HepG2 (cell line): ENCODE data around the gene RBX1. TPM values are rescaled to one million over a fixed set of nuclear protein-coding genes. Genes with fewer than 3 reads are reported as not detected.

Experiments used
- ATAC-seq: fragments of 200-7000 bp; cut with Tn5 transposase; 3 replicates; pipeline ENCODE4 v1.9.1; 2020; ENCODE audit warnings: mild to moderate bottlenecking, moderate library complexity
- BruUV-seq: library from RNA; stranded (reverse); fragments of 400-500 nt; replicated peaks from 2 replicates; lab custom pipeline; 2021; lab: Mats Ljungman, UMichigan
- CTCF ChIA-PET: fragments of 300-600 bp; formaldehyde crosslinking; extraction: SDS; loops from one replicate; lab custom pipeline; 2021; ENCODE audit warnings: low total read pairs, inconsistent platforms, low intra/inter-chr PET ratio; lab: Yijun Ruan, JAX
- POLR2A ChIA-PET: fragments of 350-600 bp; sonication (Branson Sonifier 250); formaldehyde crosslinking; loops from one replicate; lab custom pipeline; 2020; ENCODE audit warnings: antibody characterized with exemption, inconsistent platforms; lab: Yijun Ruan, JAX
- DNase-seq: peaks from one replicate; pipeline ENCODE4 v3.0.0-alpha.2; 2015; ENCODE audit warnings: low spot score
- FAIRE-seq: peaks from 3 replicates; lab custom pipeline; 2011; peaks lifted over from hg19 to GRCh38; lab: Jason Lieb, UNC
- H2AFZ ChIP-seq: one replicate; pipeline ENCODE4 v1.6.1; 2011; ENCODE audit warnings: low read length, inconsistent platforms
- H3K27ac ChIP-seq: fragments of 300-600 bp; 3 replicates; pipeline ENCODE4 v1.8.0; 2011; ENCODE audit warnings: mixed run types, mild to moderate bottlenecking, mixed read lengths, low read length, inconsistent platforms; ENCODE audit not compliant: insufficient read depth; ENCODE audit errors: extremely low read length
- H3K27me3 ChIP-seq, 2 experiments: fragments of 200-600 bp in 1 of 2; 2 replicates in 1 of 2; 3 replicates in 1 of 2; pipeline versions ENCODE4 v1.6.0 to v1.8.0; 2011; ENCODE audit warnings: low read length in 2 of 2, mild to moderate bottlenecking in 2 of 2, moderate library complexity in 2 of 2, inconsistent platforms in 1 of 2; ENCODE audit not compliant: insufficient read depth in 2 of 2, control insufficient read depth in 1 of 2
- H3K36me3 ChIP-seq, 2 experiments: fragments of 200-600 bp in 1 of 2; replicated peaks in 1 of 2; 2 replicates in 1 of 2; 3 replicates in 1 of 2; pipeline versions ENCODE4 v1.5.1 to v1.8.0; 2011; ENCODE audit warnings: low read length in 2 of 2, inconsistent platforms in 1 of 2; ENCODE audit not compliant: insufficient read depth in 2 of 2, control insufficient read depth in 1 of 2
- H3K4me1 ChIP-seq: 2 replicates; pipeline ENCODE4 v1.5.1; 2012; ENCODE audit warnings: low read length, inconsistent platforms; ENCODE audit not compliant: insufficient read depth
- H3K4me2 ChIP-seq: 2 replicates; pipeline ENCODE4 v1.6.0; 2011; ENCODE audit warnings: low read depth, low read length, inconsistent platforms
- H3K4me3 ChIP-seq, 3 experiments: fragments of 200-600 bp in 1 of 3; sonication (generic), shearing (Covaris generic) in 1 of 3; replicated peaks in 1 of 3; 2 replicates each; pipeline ENCODE4 v1.5.1; 2011 to 2016; ENCODE audit warnings: low read length in 3 of 3, inconsistent platforms in 2 of 3, low read depth in 2 of 3, mild to moderate bottlenecking in 2 of 3, control low read depth in 1 of 3, mixed read lengths in 1 of 3; ENCODE audit not compliant: insufficient read depth in 1 of 3
- H3K79me2 ChIP-seq: one replicate; pipeline ENCODE4 v1.6.1; 2011; ENCODE audit warnings: low read length, inconsistent platforms; ENCODE audit not compliant: insufficient read depth
- H3K9ac ChIP-seq: 2 replicates; pipeline ENCODE4 v1.6.0; 2011; ENCODE audit warnings: mild to moderate bottlenecking, low read depth, low read length, inconsistent platforms; ENCODE audit not compliant: insufficient read depth
- H3K9me3 ChIP-seq: 2 replicates; pipeline ENCODE4 v1.5.1; 2012; ENCODE audit warnings: mild to moderate bottlenecking, low read length
- H4K20me1 ChIP-seq: 2 replicates; pipeline ENCODE4 v1.6.0; 2011; ENCODE audit warnings: inconsistent platforms, mild to moderate bottlenecking, low read length, moderate library complexity; ENCODE audit not compliant: insufficient read depth
- ATF5 ChIP-seq: sonication (generic); formaldehyde crosslinking; IDR thresholded peaks from 2 replicates; pipeline ENCODE4 v1.4.0; 2020; ENCODE audit warnings: mild to moderate bottlenecking, low read depth, missing genetic modification reagents
- CENPX ChIP-seq: sonication (generic); formaldehyde crosslinking; IDR thresholded peaks from 2 replicates; pipeline ENCODE4 v1.9.0; 2021; ENCODE audit warnings: mild to moderate bottlenecking, missing genetic modification reagents, moderate library complexity
- E2F5 ChIP-seq: sonication (generic); formaldehyde crosslinking; conservative IDR thresholded peaks from 2 replicates; pipeline ENCODE4 v1.4.0; 2020; ENCODE audit warnings: missing genetic modification reagents
- HDAC2 ChIP-seq: sonication (generic); formaldehyde crosslinking; IDR thresholded peaks from 2 replicates; pipeline ENCODE4 v1.4.0; 2020; ENCODE audit warnings: missing genetic modification reagents
- HOXA3 ChIP-seq: sonication (generic); formaldehyde crosslinking; IDR thresholded peaks from 2 replicates; pipeline ENCODE4 v1.5.0; 2020; ENCODE audit warnings: missing genetic modification reagents
- KDM5A ChIP-seq: fragments of 200-600 bp; sonication (generic); IDR thresholded peaks from 2 replicates; pipeline ENCODE4 v1.7.0; 2018; ENCODE audit warnings: antibody characterized with exemption, mild to moderate bottlenecking, low read length, borderline replicate concordance
- MBNL3 ChIP-seq: fragments of 250-450 bp; sonication (Bioruptor Pico); conservative IDR thresholded peaks from 2 replicates; pipeline ENCODE4 v1.8.0; 2022; ENCODE audit warnings: mild to moderate bottlenecking, inconsistent platforms
- MED1 ChIP-seq: sonication (generic); formaldehyde crosslinking; IDR thresholded peaks from 2 replicates; pipeline ENCODE4 v1.4.0; 2020; ENCODE audit warnings: missing genetic modification reagents
- NR3C1 ChIP-seq: sonication (generic); formaldehyde crosslinking; IDR thresholded peaks from 2 replicates; pipeline ENCODE4 v1.4.0; 2020; ENCODE audit warnings: missing genetic modification reagents
- PHF20 ChIP-seq: sonication (generic); formaldehyde crosslinking; IDR thresholded peaks from 2 replicates; pipeline ENCODE4 v1.5.0; 2020; ENCODE audit warnings: mild to moderate bottlenecking, missing genetic modification reagents
- POLR2AphosphoS5 ChIP-seq: IDR thresholded peaks from 2 replicates; pipeline ENCODE4 v1.6.1; 2012; ENCODE audit warnings: low read depth, low read length
- RBM22 ChIP-seq: fragments of 200-400 bp; formaldehyde crosslinking; optimal IDR thresholded peaks from 2 replicates; pipeline ENCODE3; 2017; ENCODE audit warnings: mild to moderate bottlenecking, low read length, moderate library complexity
- ZC3H4 ChIP-seq: sonication (generic); formaldehyde crosslinking; IDR thresholded peaks from 2 replicates; pipeline ENCODE4 v1.4.0; 2020; ENCODE audit warnings: missing genetic modification reagents, borderline replicate concordance
- ZNF256 ChIP-seq: sonication (generic); formaldehyde crosslinking; conservative IDR thresholded peaks from 2 replicates; pipeline ENCODE4 v1.4.0; 2020; ENCODE audit warnings: missing genetic modification reagents
- ZNF280D ChIP-seq: sonication (generic); formaldehyde crosslinking; IDR thresholded peaks from 2 replicates; pipeline ENCODE4 v1.5.1; 2020; ENCODE audit warnings: mild to moderate bottlenecking, missing genetic modification reagents
- ZNF337 ChIP-seq: sonication (generic); formaldehyde crosslinking; IDR thresholded peaks from 2 replicates; pipeline ENCODE4 v1.5.1; 2020; ENCODE audit warnings: missing genetic modification reagents, low read depth, mild to moderate bottlenecking, borderline replicate concordance
- ZNF451 ChIP-seq: sonication (generic); formaldehyde crosslinking; IDR thresholded peaks from 2 replicates; pipeline ENCODE4 v1.5.0; 2020; ENCODE audit warnings: mild to moderate bottlenecking, missing genetic modification reagents
- ZNF605 ChIP-seq: sonication (generic); formaldehyde crosslinking; IDR thresholded peaks from 2 replicates; pipeline ENCODE4 v1.8.0; 2022; ENCODE audit warnings: mild to moderate bottlenecking, missing genetic modification reagents
- ZNF709 ChIP-seq: sonication (generic); formaldehyde crosslinking; IDR thresholded peaks from 2 replicates; pipeline ENCODE4 v1.5.0; 2020; ENCODE audit warnings: mild to moderate bottlenecking, missing genetic modification reagents
- WGBS: methylation state at CpG from one replicate; pipeline ENCODE4 v1.1.6; 2017; ENCODE audit warnings: low lambda C conversion rate; 5-methylcytosine and 5-hydroxymethylcytosine counted together
- in situ Hi-C: cut with HindIII; loops from 2 replicates; pipeline ENCODE4 v1.10.0; 2017; ENCODE audit warnings: low pct_unique_long_range_greater_than_20kb; ENCODE audit not compliant: extremely low pct_ligation_motif_present
- intact Hi-C: fragments of 100-400 bp; cut with micrococcal nuclease; formaldehyde crosslinking; loops from one replicate; pipeline ENCODE4 v1.10.0; 2022; ENCODE audit not compliant: unreplicated experiment
- polyA plus RNA-seq, 8 experiments: library from polyadenylated mRNA; depleted of rRNA in 3 of 8; stranded (reverse) in 7 of 8; unstranded in 1 of 8; fragments of >200 nt; fragmentation: Illumina TruSeq in 4 of 8; extraction: Trizol in 4 of 8; gene quantifications; 2 replicates each; pipeline versions ENCODE4 v1.2.1 to v1.2.3, GENCODE V29; 2011 to 2016; ENCODE audit warnings: low read depth in 4 of 8, missing spikeins in 1 of 8, mixed read lengths in 1 of 8; ENCODE audit not compliant: insufficient read depth in 1 of 8
- total RNA-seq, 5 experiments: library from RNA; depleted of rRNA; stranded (reverse); fragments of >200 nt; fragmentation: Illumina TruSeq; extraction: Trizol; gene quantifications; 2 replicates each; pipeline ENCODE4 v1.2.3, GENCODE V29; 2016; ENCODE audit warnings: low read depth in 1 of 5

RBX1 gene
- total and polyA plus RNA-seq, 2 of the 13 experiments (the other 11 are each of a cell fraction or from before 2014, with no cell fraction given), result 84.9 to 90.2 TPM

GRCh38 chr22:40911772-40912171, 39.4 kb upstream of the RBX1 start:
- Histone ChIP-seq H3K4me1 (no peaks in the 10 kb centered on the region), H3K9me3 (no peaks in the 10 kb centered on the region), H3K4me3 (no peak overlapping the region), H3K27me3 (no peaks in the 10 kb centered on the region), H3K79me2 (no peaks in the 10 kb centered on the region), H2AFZ (no peak overlapping the region), H3K27ac (no peak overlapping the region), H4K20me1 (no peaks in the 10 kb centered on the region), H3K36me3 (peaks cover 1 to 7% of the 10 kb centered on the region in 2 experiments; a peak in 3 of 5 replicates), H3K4me2 (no peak overlapping the region), H3K9ac (no peak overlapping the region)
- in situ Hi-C loops, result no loop called here
- FAIRE-seq (no peak), ATAC-seq (no peak), DNase-seq (no peak)
- BruUV-seq, result no TSS peak
- TF ChIP-seq CENPX, result no peak
- TF ChIP-seq NR3C1 (CRISPR knock-in tag), result no peak
- no peak for TF ChIP-seq HDAC2 (CRISPR knock-in tag)
- TF ChIP-seq MED1 (CRISPR knock-in tag), result no peak
- TF ChIP-seq E2F5 (CRISPR knock-in tag), result no peak
- TF ChIP-seq ZNF605 (CRISPR knock-in tag), result no peak
- no peak for TF ChIP-seq PHF20 (CRISPR knock-in tag)
- no peak for TF ChIP-seq ZNF709 (CRISPR knock-in tag)
- no peak for TF ChIP-seq HOXA3
- TF ChIP-seq ZNF337 (CRISPR knock-in tag), result no peak
- TF ChIP-seq RBM22, result no peak
- no peak for TF ChIP-seq MBNL3 (CRISPR knock-in tag)
- TF ChIP-seq ZC3H4 (CRISPR knock-in tag), result no peak
- no peak for TF ChIP-seq KDM5A
- TF ChIP-seq ZNF256, result no peak
- TF ChIP-seq POLR2AphosphoS5, result no peak
- TF ChIP-seq ZNF451, result no peak
- TF ChIP-seq ATF5, result no peak
- TF ChIP-seq ZNF280D (CRISPR knock-in tag), result no peak
- CTCF ChIA-PET, result no interaction called here
- POLR2A ChIA-PET, result no interaction called here
- WGBS, result 85% methylated on average over 3 of the region's 3 CpGs
- intact Hi-C loops, result no loop called here
